HCT116 (cell line): Measurements from ENCODE around the gene NALCN. TPM values are rescaled to one million over a fixed set of nuclear protein-coding genes. Genes with fewer than 3 reads are reported as not detected.

Experiments
- ATAC-seq: fragments of 200-7000 bp; cut with Tn5 transposase; 2 replicates; pipeline ENCODE4 v1.9.1; 2020; ENCODE audit warnings: mild to moderate bottlenecking, moderate library complexity
- BruUV-seq: library from RNA; stranded (reverse); fragments of 400-500 nt; replicated peaks from 2 replicates; lab custom pipeline; 2021; lab: Mats Ljungman, UMichigan
- CTCF ChIA-PET: fragments of 300-600 bp; sonication (Branson Sonifier 250); formaldehyde crosslinking; loops from one replicate; lab custom pipeline; 2021; ENCODE audit warnings: antibody characterized with exemption; lab: Charles Lee
- POLR2A ChIA-PET: fragments of 300-600, 350-600 bp; sonication (Branson Sonifier 250); formaldehyde crosslinking; loops from one replicate; lab custom pipeline; 2021; ENCODE audit warnings: antibody characterized with exemption; lab: Charles Lee
- RAD21 ChIA-PET, 2 experiments: fragments of 300-600 bp; sonication (Branson Sonifier 250); formaldehyde crosslinking; loops; one replicate each; lab custom pipeline; 2023; ENCODE audit warnings: low total read pairs in 2 of 2; ENCODE audit not compliant: uncharacterized antibody in 2 of 2, unreplicated experiment in 2 of 2, low non-redundant PET in 1 of 2; lab: Charles Lee
- DNase-seq: peaks from one replicate; pipeline ENCODE4 v3.0.0-alpha.2; 2010; ENCODE audit warnings: low read depth, low spot score
- H2AFZ ChIP-seq: fragments of 200-600 bp; shearing (Covaris generic), sonication (generic); 2 replicates; pipeline ENCODE4 v1.6.1; 2017; ENCODE audit warnings: low read depth, mixed run types, mixed read lengths, antibody characterized with exemption, low read length; ENCODE audit not compliant: poor library complexity, severe bottlenecking
- H3K27ac ChIP-seq: 2 replicates; pipeline ENCODE4 v1.5.1; 2012; ENCODE audit warnings: low read depth, low read length
- H3K27me3 ChIP-seq: fragments of 200-600 bp; sonication (generic); 2 replicates; pipeline ENCODE4 v1.6.1; 2016; ENCODE audit warnings: mixed run types, low read length, mixed read lengths; ENCODE audit not compliant: insufficient read depth
- H3K36me3 ChIP-seq, 2 experiments: fragments of 200-500 bp in 1 of 2; fragments of 200-600 bp in 1 of 2; sonication (Bioruptor generic) in 1 of 2; sonication (generic) in 1 of 2; 2 replicates each; pipeline versions ENCODE4 v1.5.1 to v1.6.1; 2014 to 2016; ENCODE audit warnings: low read length in 2 of 2, inconsistent platforms in 1 of 2, mixed read lengths in 1 of 2, mixed run types in 1 of 2; ENCODE audit not compliant: insufficient read depth in 2 of 2, control insufficient read depth in 1 of 2
- H3K4me1 ChIP-seq, 2 experiments: fragments of 200-600 bp in 1 of 2; sonication (generic) in 1 of 2; 2 replicates each; pipeline versions ENCODE4 v1.5.1 to v1.6.1; 2012 to 2017; ENCODE audit warnings: low read length in 2 of 2, inconsistent platforms in 1 of 2, mild to moderate bottlenecking in 1 of 2, mixed read lengths in 1 of 2, mixed run types in 1 of 2, moderate library complexity in 1 of 2; ENCODE audit not compliant: insufficient read depth in 2 of 2, control insufficient read depth in 1 of 2
- H3K4me2 ChIP-seq: fragments of 200-600 bp; sonication (generic); 2 replicates; pipeline ENCODE4 v1.6.1; 2017; ENCODE audit warnings: mixed run types, low read length, mixed read lengths
- H3K4me3 ChIP-seq, 2 experiments: fragments of 200-600 bp in 1 of 2; sonication (generic) in 1 of 2; replicated peaks in 1 of 2; 2 replicates each; pipeline ENCODE4 v1.5.1; 2011 to 2016; ENCODE audit warnings: low read length in 2 of 2, control low read depth in 1 of 2, low read depth in 1 of 2, mild to moderate bottlenecking in 1 of 2, mixed read lengths in 1 of 2, mixed run types in 1 of 2
- H3K79me2 ChIP-seq: fragments of 200-600 bp; sonication (generic); 2 replicates; pipeline ENCODE4 v1.6.1; 2017; ENCODE audit warnings: mild to moderate bottlenecking, mixed run types, low read length, moderate library complexity, mixed read lengths; ENCODE audit not compliant: insufficient read depth
- H3K9ac ChIP-seq: fragments of 200-600 bp; sonication (generic); 2 replicates; pipeline ENCODE4 v1.6.1; 2016; ENCODE audit warnings: low read length, mixed read lengths
- H3K9me2 ChIP-seq: fragments of 200-600 bp; sonication (generic), shearing (Covaris generic); 2 replicates; pipeline ENCODE4 v1.6.1; 2017; ENCODE audit warnings: mixed run types, mild to moderate bottlenecking, moderate library complexity; ENCODE audit not compliant: insufficient read depth
- H3K9me3 ChIP-seq, 2 experiments: fragments of 200-500 bp in 1 of 2; fragments of 200-600 bp in 1 of 2; sonication (Bioruptor generic) in 1 of 2; sonication (generic) in 1 of 2; 2 replicates each; pipeline ENCODE4 v1.6.1; 2014 to 2017; ENCODE audit warnings: low read length in 2 of 2, mixed read lengths in 2 of 2, inconsistent platforms in 1 of 2, low read depth in 1 of 2, mild to moderate bottlenecking in 1 of 2, mixed run types in 1 of 2, moderate library complexity in 1 of 2; ENCODE audit not compliant: control insufficient read depth in 1 of 2, insufficient read depth in 1 of 2
- H4K20me1 ChIP-seq: fragments of 200-600 bp; sonication (generic), shearing (Covaris generic); 2 replicates; pipeline ENCODE4 v1.6.1; 2017; ENCODE audit warnings: mixed run types, mild to moderate bottlenecking, moderate library complexity; ENCODE audit not compliant: insufficient read depth
- RAD21 ChIP-seq: IDR thresholded peaks from 2 replicates; pipeline ENCODE4 v1.6.1; 2012; ENCODE audit warnings: low read depth, mild to moderate bottlenecking
- intact Hi-C: fragments of 100-400 bp; cut with micrococcal nuclease; formaldehyde crosslinking; loops from 2 replicates; pipeline ENCODE4 v1.10.0; 2022
- total RNA-seq: library from RNA; stranded (reverse); gene quantifications from one replicate; pipeline ENCODE4 v1.2.1, GENCODE V29; 2021; ENCODE audit not compliant: unreplicated experiment
- TF ChIP-seq, protein P1 (sequence below), 3 experiments: fragments of 200-600 bp in 1 of 3; sonication (generic) in 1 of 3; IDR thresholded peaks in 2 of 3; conservative IDR thresholded peaks in 1 of 3; 2 replicates each; pipeline ENCODE4 v1.5.1; 2012 to 2017; ENCODE audit warnings: low read depth in 2 of 3, low read length in 2 of 3, antibody characterized with exemption in 1 of 3, borderline replicate concordance in 1 of 3, control low read depth in 1 of 3, mild to moderate bottlenecking in 1 of 3, mixed read lengths in 1 of 3, mixed run types in 1 of 3, moderate library complexity in 1 of 3; ENCODE audit not compliant: insufficient read depth in 1 of 3
- TF ChIP-seq, protein P2 (sequence below): IDR thresholded peaks from 2 replicates; pipeline ENCODE4 v1.6.1; 2012

NALCN gene
- total RNA-seq, 1 experiment from 2014 or later, result not detected

- no peaks in the 10 kb centered on the region for H3K9me2 ChIP-seq
- POLR2A ChIA-PET, result no interaction called here
- H3K79me2 ChIP-seq, result no peaks in the 10 kb centered on the region
- H3K36me3 ChIP-seq, result no peaks in the 10 kb centered on the region
- no peak for DNase-seq
- RAD21 ChIA-PET, result no interaction called here
- no TSS peak for BruUV-seq
- H3K4me3 ChIP-seq, result no peak overlapping the region
- no peaks in the 10 kb centered on the region for H3K4me1 ChIP-seq
- CTCF ChIA-PET, result interaction anchor here (0.6 to 1.0 kb wide), 2 partner anchors 322 to 326 kb away, joined by 4 read pairs; no protein-coding TSS in a partner anchor
- no peaks in the 10 kb centered on the region for H4K20me1 ChIP-seq
- no peak overlapping the region for H2AFZ ChIP-seq
- peak; percentile 65 for ATAC-seq
- H3K27ac ChIP-seq, result no peak overlapping the region
- H3K27me3 ChIP-seq, result peaks cover 4% of the 10 kb centered on the region; the same call in 1 of the 2 replicates
- intact Hi-C loops, result loop anchor here (2.0 to 10.0 kb wide), 3 partner anchors 325 to 1575 kb away; no protein-coding TSS in a partner anchor
- TF ChIP-seq, protein P1, sequence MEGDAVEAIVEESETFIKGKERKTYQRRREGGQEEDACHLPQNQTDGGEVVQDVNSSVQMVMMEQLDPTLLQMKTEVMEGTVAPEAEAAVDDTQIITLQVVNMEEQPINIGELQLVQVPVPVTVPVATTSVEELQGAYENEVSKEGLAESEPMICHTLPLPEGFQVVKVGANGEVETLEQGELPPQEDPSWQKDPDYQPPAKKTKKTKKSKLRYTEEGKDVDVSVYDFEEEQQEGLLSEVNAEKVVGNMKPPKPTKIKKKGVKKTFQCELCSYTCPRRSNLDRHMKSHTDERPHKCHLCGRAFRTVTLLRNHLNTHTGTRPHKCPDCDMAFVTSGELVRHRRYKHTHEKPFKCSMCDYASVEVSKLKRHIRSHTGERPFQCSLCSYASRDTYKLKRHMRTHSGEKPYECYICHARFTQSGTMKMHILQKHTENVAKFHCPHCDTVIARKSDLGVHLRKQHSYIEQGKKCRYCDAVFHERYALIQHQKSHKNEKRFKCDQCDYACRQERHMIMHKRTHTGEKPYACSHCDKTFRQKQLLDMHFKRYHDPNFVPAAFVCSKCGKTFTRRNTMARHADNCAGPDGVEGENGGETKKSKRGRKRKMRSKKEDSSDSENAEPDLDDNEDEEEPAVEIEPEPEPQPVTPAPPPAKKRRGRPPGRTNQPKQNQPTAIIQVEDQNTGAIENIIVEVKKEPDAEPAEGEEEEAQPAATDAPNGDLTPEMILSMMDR (IDR thresholded peaks at IDR 0.05 in 2 of 3, conservative IDR thresholded peaks at IDR 0.05 in 1 of 3; ENCODE audit: borderline replicate concordance in 1 of 3, insufficient read depth in 1 of 3, low read depth in 2 of 3, low read length in 2 of 3), result peak in 2 of 3 experiments; percentile 5 to 31; a peak in 3 of 6 replicates
- peak; percentile 29 for TF ChIP-seq RAD21
- TF ChIP-seq, protein P2, sequence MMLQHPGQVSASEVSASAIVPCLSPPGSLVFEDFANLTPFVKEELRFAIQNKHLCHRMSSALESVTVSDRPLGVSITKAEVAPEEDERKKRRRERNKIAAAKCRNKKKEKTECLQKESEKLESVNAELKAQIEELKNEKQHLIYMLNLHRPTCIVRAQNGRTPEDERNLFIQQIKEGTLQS, result no peak
- no peaks in the 10 kb centered on the region for H3K9me3 ChIP-seq
- no peak overlapping the region for H3K9ac ChIP-seq
- no peak overlapping the region for H3K4me2 ChIP-seq
Measured at GRCh38 chr13:101149735-101150384, 266.4 kb downstream of the NALCN start.
